PC-3 (cell line): ENCODE results near the gene TMEM178A. TPM values are rescaled to one million over a fixed set of nuclear protein-coding genes. Genes with fewer than 3 reads are reported as not detected.

Experiments used
- ATAC-seq: fragments of 200-7000 bp; cut with Tn5 transposase; 2 replicates; pipeline ENCODE4 v1.9.1; 2020; ENCODE audit warnings: mild to moderate bottlenecking, moderate library complexity
- BruUV-seq: library from RNA; stranded (reverse); fragments of 400-500 nt; replicated peaks from 2 replicates; lab custom pipeline; 2021; lab: Mats Ljungman, UMichigan
- CTCF ChIA-PET: fragments of 300-600 bp; sonication (Branson Sonifier 250); formaldehyde crosslinking; loops from one replicate; lab custom pipeline; 2022; ENCODE audit warnings: antibody characterized with exemption; lab: Charles Lee
- POLR2A ChIA-PET: fragments of 300-600 bp; sonication (Branson Sonifier 250); formaldehyde crosslinking; loops from one replicate; lab custom pipeline; 2022; ENCODE audit warnings: antibody characterized with exemption; ENCODE audit not compliant: unreplicated experiment; lab: Charles Lee
- DNase-seq: peaks from one replicate; pipeline ENCODE4 v3.0.0-alpha.2; 2015
- H2AFZ ChIP-seq: fragments of 300-600 bp; sonication (generic); 2 replicates; pipeline ENCODE4 v1.6.0; 2016; ENCODE audit warnings: antibody characterized with exemption, low read length
- H3F3A ChIP-seq: fragments of 300-600 bp; sonication (generic); one replicate; pipeline ENCODE4 v1.6.0; 2017; ENCODE audit warnings: antibody characterized with exemption, low read length, control low read depth, mild to moderate bottlenecking; ENCODE audit not compliant: unreplicated experiment
- H3K27ac ChIP-seq: fragments of 300-600 bp; sonication (generic); 2 replicates; pipeline ENCODE4 v1.5.1; 2016; ENCODE audit warnings: mild to moderate bottlenecking, low read length
- H3K27me3 ChIP-seq: fragments of 300-600 bp; sonication (generic); 2 replicates; pipeline ENCODE4 v1.6.1; 2016; ENCODE audit warnings: low read length, mixed read lengths
- H3K36me3 ChIP-seq: fragments of 300-600 bp; sonication (generic); 2 replicates; pipeline ENCODE4 v1.6.1; 2016; ENCODE audit warnings: low read depth, mixed run types, low read length, mixed read lengths
- H3K4me1 ChIP-seq: fragments of 300-600 bp; sonication (generic); 2 replicates; pipeline ENCODE4 v1.5.1; 2016; ENCODE audit warnings: low read length; ENCODE audit not compliant: insufficient read depth
- H3K4me2 ChIP-seq: fragments of 300-600 bp; sonication (generic); 2 replicates; pipeline ENCODE4 v1.6.0; 2016; ENCODE audit warnings: low read length
- H3K4me3 ChIP-seq: fragments of 300-600 bp; sonication (generic); 2 replicates; pipeline ENCODE4 v1.5.1; 2016; ENCODE audit warnings: mild to moderate bottlenecking, low read length, mixed read lengths
- H3K79me2 ChIP-seq: fragments of 300-600 bp; sonication (generic); 2 replicates; pipeline ENCODE4 v1.6.1; 2017; ENCODE audit warnings: low read length, mixed read lengths
- H3K9ac ChIP-seq: fragments of 300-600 bp; sonication (generic); 2 replicates; pipeline ENCODE4 v1.6.0; 2016; ENCODE audit warnings: mild to moderate bottlenecking, low read length
- H3K9me2 ChIP-seq: fragments of 300-600 bp; sonication (generic); replicated peaks from 2 replicates; pipeline ENCODE4 v1.6.1; 2016; ENCODE audit warnings: mixed run types, low read length, mixed read lengths
- H3K9me3 ChIP-seq: fragments of 300-600 bp; sonication (generic); 2 replicates; pipeline ENCODE4 v1.6.1; 2016; ENCODE audit warnings: low read length, mixed read lengths
- H4K20me1 ChIP-seq: fragments of 300-600 bp; sonication (generic); 2 replicates; pipeline ENCODE4 v1.6.1; 2016; ENCODE audit warnings: low read length, mixed read lengths
- EZH2 ChIP-seq: fragments of 300-600 bp; sonication (generic); IDR thresholded peaks from one replicate; pipeline ENCODE4 v1.6.1; 2017; ENCODE audit warnings: antibody characterized with exemption, mild to moderate bottlenecking, low read length; ENCODE audit not compliant: unreplicated experiment
- EZH2phosphoT487 ChIP-seq: fragments of 300-600 bp; sonication (generic); IDR thresholded peaks from 2 replicates; pipeline ENCODE4 v1.6.1; 2018; ENCODE audit warnings: mild to moderate bottlenecking, antibody characterized with exemption, low read length, borderline replicate concordance
- intact Hi-C: fragments of 100-400 bp; cut with micrococcal nuclease; formaldehyde crosslinking; loops from 2 replicates; pipeline ENCODE4 v1.9.0; 2023
- total RNA-seq: library from RNA; depleted of rRNA; stranded (reverse); fragments of >200 nt; gene quantifications from 2 replicates; pipeline ENCODE4 v1.2.3, GENCODE V29; 2014
- TF ChIP-seq, protein P1 (sequence below): fragments of 300-600 bp; sonication (generic); conservative IDR thresholded peaks from 2 replicates; pipeline ENCODE4 v1.5.1; 2017; ENCODE audit warnings: antibody characterized with exemption, low read depth, mild to moderate bottlenecking, low read length

Gene TMEM178A
- total RNA-seq, 1 experiment from 2014 or later: 0.33 TPM

DNA sequence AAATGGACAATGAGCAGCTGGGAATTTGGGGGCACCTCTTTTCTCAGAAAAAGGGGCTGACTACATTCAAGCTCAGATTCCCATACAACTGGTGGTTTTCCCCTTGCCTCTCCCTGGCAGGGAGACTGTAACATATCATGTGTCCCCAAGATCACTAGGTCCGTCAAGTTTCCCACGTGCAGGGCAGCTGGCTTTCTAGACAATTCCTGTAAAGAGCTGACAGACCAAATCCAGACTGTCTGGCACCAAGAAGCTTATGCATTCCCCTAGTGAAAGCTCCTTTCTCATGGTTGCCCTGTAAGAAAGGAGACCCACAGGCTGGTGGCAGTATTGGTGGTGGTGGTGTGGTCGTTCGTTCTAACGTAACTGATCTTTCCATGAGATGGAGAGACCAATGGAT is 64.6 kb downstream of the TMEM178A start:
- no peaks in the 10 kb centered on the region for H3K9me3 ChIP-seq
- H3F3A ChIP-seq: no peaks in the 10 kb centered on the region
- H3K4me1 ChIP-seq: peaks cover 9% of the 10 kb centered on the region
- no peaks in the 10 kb centered on the region for H3K79me2 ChIP-seq
- H3K9me2 ChIP-seq: no peaks in the 10 kb centered on the region
- ATAC-seq: no peak
- intact Hi-C loops: loop anchor here (1.0 kb wide), 2 partner anchors 33 to 137 kb away; no protein-coding TSS in a partner anchor
- H3K4me2 ChIP-seq: no peak overlapping the region
- ChIA-PET POLR2A (interaction anchor here (0.5 kb wide), 1 partner anchor 269 kb away, joined by 6 read pairs; no protein-coding TSS in a partner anchor), CTCF (interaction anchor here (0.6 to 1.6 kb wide), 5 partner anchors 10 to 235 kb away, joined by 3 to 10 read pairs (median 4); no protein-coding TSS in a partner anchor)
- no peak for TF ChIP-seq EZH2phosphoT487
- TF ChIP-seq, protein P1, sequence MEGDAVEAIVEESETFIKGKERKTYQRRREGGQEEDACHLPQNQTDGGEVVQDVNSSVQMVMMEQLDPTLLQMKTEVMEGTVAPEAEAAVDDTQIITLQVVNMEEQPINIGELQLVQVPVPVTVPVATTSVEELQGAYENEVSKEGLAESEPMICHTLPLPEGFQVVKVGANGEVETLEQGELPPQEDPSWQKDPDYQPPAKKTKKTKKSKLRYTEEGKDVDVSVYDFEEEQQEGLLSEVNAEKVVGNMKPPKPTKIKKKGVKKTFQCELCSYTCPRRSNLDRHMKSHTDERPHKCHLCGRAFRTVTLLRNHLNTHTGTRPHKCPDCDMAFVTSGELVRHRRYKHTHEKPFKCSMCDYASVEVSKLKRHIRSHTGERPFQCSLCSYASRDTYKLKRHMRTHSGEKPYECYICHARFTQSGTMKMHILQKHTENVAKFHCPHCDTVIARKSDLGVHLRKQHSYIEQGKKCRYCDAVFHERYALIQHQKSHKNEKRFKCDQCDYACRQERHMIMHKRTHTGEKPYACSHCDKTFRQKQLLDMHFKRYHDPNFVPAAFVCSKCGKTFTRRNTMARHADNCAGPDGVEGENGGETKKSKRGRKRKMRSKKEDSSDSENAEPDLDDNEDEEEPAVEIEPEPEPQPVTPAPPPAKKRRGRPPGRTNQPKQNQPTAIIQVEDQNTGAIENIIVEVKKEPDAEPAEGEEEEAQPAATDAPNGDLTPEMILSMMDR: no peak
- no peak for TF ChIP-seq EZH2
- no peak overlapping the region for H3K9ac ChIP-seq
- H4K20me1 ChIP-seq: no peaks in the 10 kb centered on the region
- H2AFZ ChIP-seq: no peak overlapping the region
- H3K27ac ChIP-seq: no peak overlapping the region
- DNase-seq: no peak
- H3K4me3 ChIP-seq: no peak overlapping the region
- BruUV-seq: no TSS peak
- H3K27me3 ChIP-seq: no peaks in the 10 kb centered on the region
- H3K36me3 ChIP-seq: peaks cover 2% of the 10 kb centered on the region

DNA sequence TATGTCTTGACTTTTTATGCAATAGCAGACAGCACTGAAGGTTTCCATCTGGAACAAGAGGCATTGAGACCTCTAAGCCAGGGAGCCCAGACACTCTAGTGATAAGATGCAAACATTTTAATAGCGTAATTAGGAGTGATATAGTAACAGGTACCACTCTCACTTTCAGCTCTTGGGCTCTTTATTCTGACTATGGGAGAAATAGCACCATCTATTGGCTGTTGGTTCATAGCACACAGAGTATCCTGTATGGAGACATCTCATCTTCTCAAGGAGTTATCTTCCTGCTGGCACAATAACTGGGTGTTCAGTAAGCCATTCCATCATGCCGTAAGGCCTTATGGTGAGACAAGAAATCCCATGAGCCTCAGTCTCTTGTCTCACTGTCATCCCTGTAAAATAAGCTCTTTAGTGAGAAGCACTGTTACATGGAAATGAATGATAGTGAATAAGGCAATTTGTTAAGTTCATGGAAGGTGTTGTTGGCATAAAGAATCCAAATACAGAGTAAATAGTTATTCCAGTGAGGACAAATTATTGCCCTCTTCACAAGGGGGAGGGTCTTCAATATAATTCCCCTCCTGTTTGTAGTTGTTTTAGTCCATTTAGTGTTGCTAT is 65.1 kb downstream of the TMEM178A start:
- Histone ChIP-seq H3K9me2 (no peaks in the 10 kb centered on the region), H2AFZ (no peak overlapping the region), H3K36me3 (peaks cover 6% of the 10 kb centered on the region), H3K9me3 (no peaks in the 10 kb centered on the region), H3K4me3 (no peak overlapping the region), H3F3A (no peaks in the 10 kb centered on the region), H3K4me1 (peaks cover 4% of the 10 kb centered on the region), H3K27me3 (no peaks in the 10 kb centered on the region), H4K20me1 (no peaks in the 10 kb centered on the region), H3K27ac (no peak overlapping the region), H3K4me2 (no peak overlapping the region), H3K79me2 (no peaks in the 10 kb centered on the region), H3K9ac (no peak overlapping the region)
- no peak for TF ChIP-seq EZH2phosphoT487
- TF ChIP-seq, protein P1: peak; percentile 85
- TF ChIP-seq EZH2: no peak
- no TSS peak for BruUV-seq
- ChIA-PET POLR2A (no interaction called here), CTCF (interaction anchor here (0.6 to 1.6 kb wide), 5 partner anchors 10 to 236 kb away, joined by 3 to 10 read pairs (median 4); no protein-coding TSS in a partner anchor)
- DNase-seq (peak; percentile 66), ATAC-seq (peak; percentile 74)
- intact Hi-C loops: loop anchor here (1.0 kb wide), 2 partner anchors 33 to 137 kb away; no protein-coding TSS in a partner anchor

DNA sequence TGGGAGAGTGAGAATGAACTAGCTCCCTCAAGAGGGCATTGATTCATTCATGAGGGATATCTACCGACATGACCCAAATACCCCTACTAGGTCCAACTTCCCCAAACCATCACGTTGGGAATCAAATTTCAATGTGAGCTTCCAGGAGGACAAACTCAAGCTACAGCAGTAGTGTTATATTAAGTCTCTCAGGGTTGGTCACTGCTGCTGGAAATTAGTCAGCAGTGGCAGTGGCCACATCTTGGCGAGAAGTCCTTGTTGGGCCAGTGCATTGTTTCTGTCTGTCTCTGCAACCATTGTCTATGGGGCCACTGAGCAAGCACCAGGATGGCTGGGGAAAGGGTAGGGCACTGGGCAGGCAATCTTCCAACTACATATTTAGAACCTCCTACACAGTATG is 65.8 kb downstream of the TMEM178A start:
- Histone ChIP-seq H3K4me1 (no peaks in the 10 kb centered on the region; the same call in 1 of the 2 replicates), H3K27ac (no peak overlapping the region), H3K36me3 (peaks cover 14% of the 10 kb centered on the region), H3K9me2 (no peaks in the 10 kb centered on the region), H3K9me3 (no peaks in the 10 kb centered on the region), H2AFZ (no peak overlapping the region), H3K79me2 (no peaks in the 10 kb centered on the region), H3F3A (no peaks in the 10 kb centered on the region), H4K20me1 (no peaks in the 10 kb centered on the region), H3K4me3 (no peak overlapping the region), H3K27me3 (no peaks in the 10 kb centered on the region), H3K9ac (no peak overlapping the region), H3K4me2 (no peak overlapping the region)
- ChIA-PET POLR2A (no interaction called here), CTCF (no interaction called here)
- peak; percentile 21 for ATAC-seq
- BruUV-seq: no TSS peak
- intact Hi-C loops: no loop called here
- DNase-seq: peak; percentile 18
- TF ChIP-seq, protein P1: no peak
- TF ChIP-seq EZH2phosphoT487 (no peak), EZH2 (no peak)
